ENCODE measurements around the gene DNAJC3. TPM values are rescaled to one million over a fixed set of nuclear protein-coding genes. Genes with fewer than 3 reads are reported as not detected.

Gene DNAJC3
- total RNA-seq, 4 donors from 2014 or later = 48.1 to 54.4 (median 52.3) TPM

DNA sequence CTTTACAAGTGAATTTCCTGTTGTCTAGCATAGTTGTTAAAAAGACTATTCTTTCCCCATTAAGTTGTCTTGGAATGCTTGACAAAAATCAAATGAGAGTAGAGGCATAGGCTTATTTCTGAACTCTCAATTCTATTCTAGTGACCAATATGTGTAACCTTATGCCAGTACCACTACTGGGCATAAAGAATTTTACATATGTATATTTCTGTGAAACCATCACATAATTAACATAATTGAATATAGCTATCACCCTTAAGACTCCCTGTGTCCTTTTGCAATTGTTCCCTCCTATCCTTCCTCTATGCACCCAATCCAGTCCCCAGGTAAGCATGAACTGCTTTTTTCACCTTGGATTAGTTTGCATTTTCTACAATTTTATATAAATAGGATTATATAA is 165.0 kb downstream of the DNAJC3 start:
- TF ChIP-seq, protein P1, sequence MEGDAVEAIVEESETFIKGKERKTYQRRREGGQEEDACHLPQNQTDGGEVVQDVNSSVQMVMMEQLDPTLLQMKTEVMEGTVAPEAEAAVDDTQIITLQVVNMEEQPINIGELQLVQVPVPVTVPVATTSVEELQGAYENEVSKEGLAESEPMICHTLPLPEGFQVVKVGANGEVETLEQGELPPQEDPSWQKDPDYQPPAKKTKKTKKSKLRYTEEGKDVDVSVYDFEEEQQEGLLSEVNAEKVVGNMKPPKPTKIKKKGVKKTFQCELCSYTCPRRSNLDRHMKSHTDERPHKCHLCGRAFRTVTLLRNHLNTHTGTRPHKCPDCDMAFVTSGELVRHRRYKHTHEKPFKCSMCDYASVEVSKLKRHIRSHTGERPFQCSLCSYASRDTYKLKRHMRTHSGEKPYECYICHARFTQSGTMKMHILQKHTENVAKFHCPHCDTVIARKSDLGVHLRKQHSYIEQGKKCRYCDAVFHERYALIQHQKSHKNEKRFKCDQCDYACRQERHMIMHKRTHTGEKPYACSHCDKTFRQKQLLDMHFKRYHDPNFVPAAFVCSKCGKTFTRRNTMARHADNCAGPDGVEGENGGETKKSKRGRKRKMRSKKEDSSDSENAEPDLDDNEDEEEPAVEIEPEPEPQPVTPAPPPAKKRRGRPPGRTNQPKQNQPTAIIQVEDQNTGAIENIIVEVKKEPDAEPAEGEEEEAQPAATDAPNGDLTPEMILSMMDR (IDR thresholded peaks at IDR 0.05) = no peak
- DNase-seq (ENCODE audit: low spot score) = no peak

DNA sequence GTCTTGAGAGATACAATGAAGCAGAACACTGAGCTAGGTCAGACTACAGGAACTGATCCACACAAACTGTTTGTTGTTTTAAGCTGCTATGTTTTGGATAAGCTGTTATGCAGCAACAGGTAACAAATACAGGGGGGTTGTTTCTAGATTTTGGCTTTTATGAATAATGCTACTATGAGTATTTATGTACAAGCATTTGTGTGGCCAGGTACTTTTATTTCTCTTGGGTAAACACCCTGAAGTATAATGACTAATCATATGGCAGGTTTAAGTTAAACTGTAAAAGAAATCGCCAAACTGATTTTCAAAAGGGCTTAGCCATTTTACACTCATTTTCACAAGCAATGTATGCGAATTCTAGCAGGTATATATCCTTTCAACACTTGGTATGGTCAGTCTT is 166.0 kb downstream of the DNAJC3 start:
- DNase-seq (ENCODE audit: low spot score) = no peak
- TF ChIP-seq, protein P1 (IDR thresholded peaks at IDR 0.05) = no peak
- ATAC-seq (ENCODE audit: low FRiP score) = no peak

More for the DNA sequence above, 165.0 kb downstream of the DNAJC3 start:
- ATAC-seq (ENCODE audit: low FRiP score) = no peak

Small RNA genes within 50 kb of the gene (small RNA-seq; reads per million reads assigned to genes)
- gene HMGN1P24 = not detected

Other genes with a start within 250 kb of the DNAJC3 start
- under 1 TPM in 2 of 4 donors, not detected in 2; 0.47 to 0.69 TPM for gene CLDN10, start 124.4 kb upstream of the DNAJC3 start, total RNA-seq
- gene DZIP1, start 32.4 kb upstream of the DNAJC3 start, total RNA-seq = 10 to 100 TPM in 1 of 4 donors, 1 to 10 TPM in 3; 6.6 to 18.0 (median 8.5) TPM

Data from omental fat pad (tissue), 4 donors.